GM21381 (cell line): Measurements from ENCODE around the gene DDAH1.

Source experiments
- ATAC-seq: cut with Tn5 transposase; IDR thresholded peaks from one replicate; pipeline ENCODE4 v1.9.1; 2021; ENCODE audit warnings: mild to moderate bottlenecking, moderate library complexity; ENCODE audit not compliant: unreplicated experiment

DDAH1 gene

DNA sequence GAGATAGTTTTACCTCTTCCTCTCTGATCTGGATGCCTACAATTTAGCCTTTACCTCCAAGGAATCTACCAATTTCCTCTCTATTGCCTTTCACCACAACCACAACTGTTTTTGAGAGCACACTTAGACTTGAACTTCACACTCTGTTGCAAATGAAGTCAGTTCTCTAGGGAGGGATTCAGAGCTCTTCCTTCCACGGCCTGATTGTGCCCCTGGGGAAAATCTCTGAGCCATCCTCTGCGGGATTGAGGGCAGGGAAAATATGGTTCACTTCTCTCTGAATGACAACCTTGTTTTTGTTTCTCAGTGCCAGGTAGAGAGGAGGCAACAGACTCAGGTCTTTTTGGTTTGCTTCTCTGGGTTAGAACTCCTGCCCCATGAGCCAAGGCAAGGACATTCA is 153.1 kb downstream of the DDAH1 start:
- ATAC-seq: no peak

DNA sequence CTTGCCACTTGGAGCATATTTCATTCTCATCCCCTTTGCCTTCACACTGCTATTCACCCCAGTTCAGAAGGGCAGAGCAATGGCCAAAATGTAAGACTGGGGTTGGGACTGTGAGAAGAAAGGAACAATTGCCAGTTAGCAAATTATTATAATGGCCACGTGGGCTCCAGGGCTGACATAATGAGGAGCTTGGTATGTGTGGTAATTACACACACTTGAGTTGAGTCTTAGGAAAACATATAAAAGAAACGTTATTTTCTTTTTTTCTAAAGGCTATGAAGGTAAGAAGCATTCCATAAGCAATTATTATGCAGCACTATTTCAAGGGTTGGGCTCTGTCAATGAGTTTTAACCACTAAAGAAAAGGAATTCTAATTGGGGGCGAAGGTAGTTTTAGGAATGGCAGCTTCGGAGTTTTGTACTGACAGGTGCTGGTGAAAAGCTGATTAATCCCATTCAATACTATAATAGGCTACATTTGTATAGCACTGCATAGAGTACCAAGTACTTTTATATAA is 156.1 kb downstream of the DDAH1 start:
- ATAC-seq: no peak

GRCh38 chr1:85307987-85308832 is 156.7 kb downstream of the DDAH1 start:
- ATAC-seq: peak; percentile 88

- ATAC-seq: no peak
Observed at GRCh38 chr1:85306236-85306635, 158.7 kb downstream of the DDAH1 start.

- no peak for ATAC-seq
Observed at GRCh38 chr1:85303440-85304162, 161.4 kb downstream of the DDAH1 start.

DNA sequence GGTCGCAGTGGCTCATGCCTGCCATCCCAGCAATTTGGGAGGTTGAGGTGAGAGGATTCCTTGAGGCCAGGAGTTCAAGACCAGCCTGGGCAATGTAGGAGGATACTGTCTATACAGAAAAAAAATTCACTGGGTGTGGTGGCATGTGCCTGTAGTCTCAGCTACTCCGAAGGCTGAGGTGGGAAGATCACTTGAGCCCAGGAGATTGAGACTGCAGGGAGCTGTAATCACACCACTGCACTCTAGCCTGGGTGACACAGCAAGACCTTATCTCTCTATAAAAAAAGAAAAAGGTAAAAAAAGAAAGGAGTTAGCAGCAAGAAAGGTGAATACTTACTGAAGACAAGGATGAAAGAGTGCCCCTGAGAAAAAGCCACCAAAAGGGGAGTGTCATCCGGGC is 164.8 kb downstream of the DDAH1 start:
- ATAC-seq: no peak

DNA sequence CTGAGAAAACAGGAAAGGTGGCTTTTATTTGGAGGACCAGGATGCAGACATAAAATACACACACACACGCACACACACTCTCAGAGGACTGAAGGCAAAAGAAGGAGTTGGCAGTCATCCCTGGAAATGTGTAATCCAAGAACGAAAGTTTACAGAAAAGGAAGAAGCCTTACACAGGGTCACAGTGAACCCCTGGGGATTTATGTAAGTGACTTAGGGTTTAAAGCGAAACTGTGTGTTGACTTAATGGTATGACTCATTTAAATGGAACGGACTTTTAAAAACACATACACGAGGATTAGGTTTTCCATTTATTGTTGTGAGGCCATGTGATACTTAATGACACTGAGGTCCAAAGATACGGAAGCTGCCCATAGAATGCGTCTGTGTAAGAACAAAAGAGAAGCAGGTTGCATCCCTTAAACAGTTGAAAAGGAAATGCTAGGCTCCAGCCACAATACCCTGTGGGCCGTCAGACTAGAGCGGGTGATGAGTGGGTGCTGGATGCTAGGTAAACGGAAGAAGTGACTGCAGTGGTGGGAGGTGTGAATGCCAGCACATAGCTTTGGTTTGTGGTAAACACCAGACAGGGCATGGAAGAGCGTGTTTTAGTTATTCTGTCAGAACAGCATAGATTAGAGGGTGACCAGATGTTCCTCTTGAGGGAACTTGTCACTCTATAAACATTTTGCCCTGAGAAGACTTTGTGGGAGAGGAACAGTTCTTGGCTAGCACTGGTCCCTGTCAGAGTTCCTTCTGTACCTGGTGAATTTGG is 166.9 kb downstream of the DDAH1 start:
- ATAC-seq: peak; percentile 93

- no peak for ATAC-seq
Observed at GRCh38 chr1:85297538-85297854, 167.5 kb downstream of the DDAH1 start.

GRCh38 chr1:85296980-85297379 is 168.0 kb downstream of the DDAH1 start:
- no peak for ATAC-seq

- ATAC-seq: no peak
Observed at GRCh38 chr1:85295654-85296053, 169.3 kb downstream of the DDAH1 start.

GRCh38 chr1:85295006-85295431 is 169.9 kb downstream of the DDAH1 start:
- ATAC-seq: no peak

- ATAC-seq: no peak
Observed at GRCh38 chr1:85290826-85291225, 174.1 kb downstream of the DDAH1 start.

DNA sequence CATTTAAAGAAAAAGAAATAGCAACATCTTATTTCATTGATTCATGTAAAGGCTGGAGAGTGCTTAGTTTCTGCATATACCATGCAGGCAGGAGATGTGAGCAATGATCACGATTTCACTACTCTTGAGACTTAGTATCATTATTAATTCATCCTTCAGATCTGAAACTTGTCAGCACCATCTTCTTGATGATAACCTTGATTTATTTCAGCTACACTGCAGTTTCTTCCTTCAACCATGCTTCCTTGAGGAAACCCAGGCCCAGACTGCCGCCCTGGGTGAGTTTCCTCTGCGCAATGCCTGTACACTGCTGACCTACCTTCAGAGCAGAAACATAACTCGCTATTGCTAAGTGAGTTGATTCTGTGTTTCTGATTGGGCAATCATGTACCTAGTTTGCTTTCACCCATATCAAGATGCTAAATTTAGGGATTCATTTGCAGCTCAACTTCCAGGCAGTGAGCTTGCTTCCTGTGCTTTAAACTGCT is 175.1 kb downstream of the DDAH1 start:
- peak; percentile 63 for ATAC-seq

DNA sequence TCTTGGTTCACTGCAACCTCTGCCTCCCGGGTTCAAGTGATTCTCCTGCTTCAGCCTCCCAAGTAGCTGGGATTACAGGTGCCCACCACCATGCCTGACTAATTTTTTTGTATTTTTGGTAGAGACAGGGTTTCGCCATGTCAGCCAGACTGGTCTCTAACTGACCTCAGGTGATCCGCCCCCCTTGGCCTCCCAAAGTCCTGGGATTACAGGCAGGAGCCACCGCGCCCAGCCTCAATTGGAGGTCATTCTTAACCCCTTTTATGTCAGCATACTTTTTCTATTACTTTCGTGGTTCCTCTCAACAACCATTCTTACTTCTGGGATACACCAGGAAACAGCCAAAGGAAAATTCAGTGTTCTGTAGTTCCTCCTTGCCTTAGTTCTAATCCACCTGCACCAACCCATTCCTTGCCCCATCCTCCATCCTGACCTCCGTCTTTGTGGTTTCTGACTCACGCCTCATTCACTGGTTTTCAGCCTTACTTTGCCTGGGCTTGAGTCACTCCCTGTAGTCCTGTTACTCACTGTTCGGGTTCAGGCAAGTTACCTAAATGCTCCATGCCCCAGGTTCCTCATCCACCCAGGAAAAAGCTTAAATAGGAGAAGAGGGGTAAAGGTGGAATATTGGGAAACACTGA is 175.6 kb downstream of the DDAH1 start:
- peak; percentile 27 for ATAC-seq

DNA sequence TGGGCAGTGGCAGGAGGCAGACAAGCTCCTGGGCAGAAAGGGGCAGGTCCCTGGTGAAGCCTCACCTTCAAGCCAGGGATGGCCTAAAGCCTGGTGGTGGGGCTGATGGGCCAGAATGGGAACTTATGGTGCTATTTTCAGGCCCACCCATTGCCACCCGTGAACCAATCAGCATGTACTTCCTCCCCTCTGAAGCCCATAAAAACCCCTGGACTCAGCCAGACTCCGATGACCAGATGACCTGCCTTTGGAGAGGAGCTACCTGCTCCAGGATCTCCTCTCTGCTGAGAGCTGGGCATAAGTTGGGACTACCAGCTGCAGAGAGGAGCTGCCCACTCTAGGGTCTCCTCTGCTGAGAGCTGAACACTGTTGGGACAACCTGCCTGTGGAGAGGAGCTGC is 180.8 kb downstream of the DDAH1 start:
- no peak for ATAC-seq

- ATAC-seq: no peak
Observed at GRCh38 chr1:85283475-85284199, 181.3 kb downstream of the DDAH1 start.

DNA sequence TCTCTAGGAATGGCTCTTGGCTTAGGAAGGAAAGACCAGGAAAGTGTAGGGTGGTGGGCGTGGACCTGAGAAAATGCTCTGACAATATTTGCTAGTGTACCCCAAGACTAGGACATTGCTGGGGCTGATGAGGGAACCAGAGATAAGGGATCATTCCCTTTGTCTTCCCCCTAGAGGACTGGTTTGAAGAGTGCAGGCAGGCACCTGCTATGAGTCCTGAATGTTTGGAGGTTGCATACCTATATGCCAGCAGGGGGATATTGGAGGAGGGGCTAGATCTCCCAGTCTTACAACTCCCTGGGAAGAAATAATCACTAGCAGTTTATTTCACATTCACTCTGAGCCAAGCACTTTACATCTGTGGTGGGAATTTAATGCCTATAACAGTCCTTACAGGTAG is 182.5 kb downstream of the DDAH1 start:
- ATAC-seq: no peak

DNA sequence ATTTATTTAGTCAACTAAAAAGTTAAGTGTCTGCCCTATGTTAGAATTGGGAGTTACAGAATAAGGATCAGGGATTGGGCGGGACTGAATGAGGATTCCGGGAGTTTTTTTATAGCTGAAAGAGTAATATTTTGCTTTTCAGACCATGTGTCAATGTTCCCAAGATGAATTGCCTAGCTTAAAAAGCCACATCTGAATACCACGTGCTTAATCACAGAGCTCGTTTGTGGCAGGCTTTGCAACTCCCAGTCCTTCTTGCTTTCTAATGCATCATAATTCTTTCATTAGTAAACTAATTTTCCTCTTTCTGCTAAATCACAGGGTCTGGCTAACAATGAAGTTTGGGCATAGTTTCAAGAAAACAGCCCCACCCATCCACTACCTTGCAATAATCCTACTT is 184.3 kb downstream of the DDAH1 start:
- ATAC-seq: no peak

- ATAC-seq: no peak
Observed at GRCh38 chr1:85279458-85280080, 185.4 kb downstream of the DDAH1 start.

GRCh38 chr1:85278853-85279314 is 186.1 kb downstream of the DDAH1 start:
- ATAC-seq: no peak
